ENCODE results near the gene FAM110D. TPM values are rescaled to one million over a fixed set of nuclear protein-coding genes. Genes with fewer than 3 reads are reported as not detected.

FAM110D gene
- total RNA-seq, 1 experiment from 2014 or later = not detected

- Mint-ChIP-seq H3K36me3 (ENCODE audit: insufficient read depth, unreplicated experiment) (no peaks in the 10 kb centered on the region), H3K27ac (ENCODE audit: unreplicated experiment) (no peak overlapping the region), H3K27me3 (ENCODE audit: unreplicated experiment) (peaks cover 77% of the 10 kb centered on the region), H3K9me3 (ENCODE audit: low read depth, unreplicated experiment) (no peaks in the 10 kb centered on the region), H3K4me3 (ENCODE audit: low read depth, unreplicated experiment) (no peak overlapping the region), H3K4me1 (ENCODE audit: low read depth, unreplicated experiment) (no peaks in the 10 kb centered on the region)
- intact Hi-C loops (cut with micrococcal nuclease; ENCODE audit: unreplicated experiment) = no loop called here
- BruUV-seq (replicated peaks) = no TSS peak
- TF ChIP-seq CTCF (IDR thresholded peaks at IDR 0.05; ENCODE audit: unreplicated experiment) = no peak
- DNase-seq = no peak
- CTCF ChIA-PET = interaction anchor here (0.6 kb wide), 1 partner anchor 538 kb away, joined by 4 read pairs; no protein-coding TSS in a partner anchor
These were observed 38.4 kb downstream of the FAM110D start for GRCh38 chr1:26197301-26197700.

- CTCF ChIA-PET = no interaction called here
- Mint-ChIP-seq H3K36me3 (ENCODE audit: insufficient read depth, unreplicated experiment) (no peaks in the 10 kb centered on the region), H3K27me3 (ENCODE audit: unreplicated experiment) (peaks cover 82% of the 10 kb centered on the region), H3K4me1 (ENCODE audit: low read depth, unreplicated experiment) (no peaks in the 10 kb centered on the region), H3K9me3 (ENCODE audit: low read depth, unreplicated experiment) (no peaks in the 10 kb centered on the region), H3K4me3 (ENCODE audit: low read depth, unreplicated experiment) (no peak overlapping the region), H3K27ac (ENCODE audit: unreplicated experiment) (no peak overlapping the region)
- TF ChIP-seq CTCF (IDR thresholded peaks at IDR 0.05; ENCODE audit: unreplicated experiment) = no peak
- no TSS peak for BruUV-seq (replicated peaks)
- DNase-seq = no peak
- intact Hi-C loops (cut with micrococcal nuclease; ENCODE audit: unreplicated experiment) = no loop called here
These were observed 38.9 kb downstream of the FAM110D start for GRCh38 chr1:26197813-26198212.

- H3K36me3 Mint-ChIP-seq (ENCODE audit: insufficient read depth, unreplicated experiment) = no peaks in the 10 kb centered on the region
- no peak for DNase-seq
- no peaks in the 10 kb centered on the region for H3K9me3 Mint-ChIP-seq (ENCODE audit: low read depth, unreplicated experiment)
- no TSS peak for BruUV-seq (replicated peaks)
- no peak overlapping the region for H3K27ac Mint-ChIP-seq (ENCODE audit: unreplicated experiment)
- no peak for TF ChIP-seq CTCF (IDR thresholded peaks at IDR 0.05; ENCODE audit: unreplicated experiment)
- H3K27me3 Mint-ChIP-seq (ENCODE audit: unreplicated experiment) = peaks cover 90% of the 10 kb centered on the region
- no peaks in the 10 kb centered on the region for H3K4me1 Mint-ChIP-seq (ENCODE audit: low read depth, unreplicated experiment)
- intact Hi-C loops (cut with micrococcal nuclease; ENCODE audit: unreplicated experiment) = no loop called here
- CTCF ChIA-PET = no interaction called here
- H3K4me3 Mint-ChIP-seq (ENCODE audit: low read depth, unreplicated experiment) = no peak overlapping the region
These were observed 41.5 kb downstream of the FAM110D start for GRCh38 chr1:26200413-26200812.

GRCh38 chr1:26203642-26204318 is 44.9 kb downstream of the FAM110D start:
- no peaks in the 10 kb centered on the region for H3K4me1 Mint-ChIP-seq (ENCODE audit: low read depth, unreplicated experiment)
- H3K27me3 Mint-ChIP-seq (ENCODE audit: unreplicated experiment) = peaks cover 62% of the 10 kb centered on the region
- H3K27ac Mint-ChIP-seq (ENCODE audit: unreplicated experiment) = no peak overlapping the region
- H3K36me3 Mint-ChIP-seq (ENCODE audit: insufficient read depth, unreplicated experiment) = no peaks in the 10 kb centered on the region
- no peak for TF ChIP-seq CTCF (IDR thresholded peaks at IDR 0.05; ENCODE audit: unreplicated experiment)
- DNase-seq = no peak
- BruUV-seq (replicated peaks) = no TSS peak
- intact Hi-C loops (cut with micrococcal nuclease; ENCODE audit: unreplicated experiment) = no loop called here
- CTCF ChIA-PET = no interaction called here
- no peaks in the 10 kb centered on the region for H3K9me3 Mint-ChIP-seq (ENCODE audit: low read depth, unreplicated experiment)
- no peak overlapping the region for H3K4me3 Mint-ChIP-seq (ENCODE audit: low read depth, unreplicated experiment)
